M059J (cell line): ENCODE results near the gene ABLIM2. TPM values are rescaled to one million over a fixed set of nuclear protein-coding genes. Genes with fewer than 3 reads are reported as not detected.
"Not testable (repeated sequence)": the region's sequence is repeated elsewhere in the genome, so short reads cannot be mapped to it uniquely, and the experiment has no call there.

ENCODE experiments used
- DNase-seq: peaks from one replicate; pipeline ENCODE4 v3.0.0-alpha.2; 2012; ENCODE audit warnings: low read depth
- total RNA-seq: library from RNA; depleted of rRNA; stranded (reverse); fragments of >200 nt; shearing (Covaris generic); gene quantifications from 2 replicates; pipeline ENCODE4 v1.2.3, GENCODE V29; 2014

The ABLIM2 gene
- total RNA-seq, 1 experiment from 2014 or later = not detected

GRCh38 chr4:7941111-7941964, 217.3 kb downstream of the ABLIM2 start:
- peak; percentile 80 for DNase-seq

GRCh38 chr4:7939377-7940108, 219.1 kb downstream of the ABLIM2 start, which contains the start of gene AFAP1:
AFAP1 (minus strand) TSS chr4:7939861; CDS start chr4:7872078, 67,783 bp downstream.
- peak; percentile 80 for DNase-seq

- peak; percentile 50 for DNase-seq
Measured at GRCh38 chr4:7938609-7939376, 219.8 kb downstream of the ABLIM2 start.

- no peak for DNase-seq
Measured at GRCh38 chr4:7938266-7938608, 220.4 kb downstream of the ABLIM2 start.

- no peak for DNase-seq
Measured at GRCh38 chr4:7937006-7937405, 221.6 kb downstream of the ABLIM2 start.

DNA sequence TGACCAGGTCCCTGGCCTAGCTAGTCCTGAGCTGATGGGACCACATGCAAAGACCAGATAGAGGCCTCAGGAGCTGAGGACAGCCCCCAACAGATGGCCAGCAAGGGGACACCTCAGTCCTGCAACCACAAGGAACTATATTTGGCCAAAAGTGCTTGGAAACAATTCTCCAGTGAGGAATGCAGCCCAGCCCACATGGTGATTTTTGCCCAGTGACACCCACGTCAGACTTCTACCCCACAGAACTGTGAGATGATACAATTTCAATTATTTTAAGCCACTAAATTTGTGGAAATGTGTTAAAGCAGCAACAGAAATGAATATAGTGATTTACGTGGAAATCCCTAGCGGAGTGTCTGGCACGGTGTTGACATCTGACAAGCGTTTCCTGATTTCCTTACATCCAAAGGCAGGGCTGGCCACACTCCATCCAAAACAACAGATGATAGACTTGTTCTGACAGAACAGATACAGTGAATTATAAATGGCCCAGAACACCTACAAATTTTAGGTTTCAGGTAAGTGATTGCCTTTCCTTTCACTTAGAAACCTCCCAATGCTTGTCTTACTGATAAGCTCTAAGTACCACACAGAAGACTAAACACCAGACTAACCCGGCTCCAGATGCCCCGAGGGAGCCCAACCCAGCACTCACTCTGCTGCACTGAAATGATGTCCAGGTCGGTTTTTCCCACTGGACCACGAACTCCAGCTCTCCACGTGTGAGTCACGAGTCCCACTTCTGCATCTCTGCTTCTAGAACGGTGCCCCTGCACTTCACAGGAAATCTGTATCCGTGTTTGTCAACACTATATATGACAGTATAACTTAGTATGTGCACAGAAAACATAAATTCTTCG, 224.7 kb downstream of the ABLIM2 start:
- peak; percentile 67 for DNase-seq

DNA sequence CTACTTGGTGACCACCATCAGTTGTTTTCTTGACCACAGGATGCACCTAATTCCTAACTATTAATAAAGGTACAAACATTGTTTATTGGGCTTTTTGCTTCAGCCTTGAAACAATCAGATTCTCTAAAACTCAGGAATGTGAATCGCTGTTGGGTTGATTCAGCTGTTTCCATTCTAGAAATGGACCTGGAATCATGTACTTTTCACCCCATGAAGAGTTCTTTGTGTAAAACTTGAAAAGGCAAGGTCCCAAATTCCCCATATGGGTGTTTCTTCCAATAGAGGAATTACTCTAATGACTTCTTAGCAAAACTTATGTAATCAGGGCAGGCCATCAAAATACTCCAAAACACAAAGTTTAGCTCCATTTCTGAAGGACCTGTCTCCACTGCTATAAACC, 226.3 kb downstream of the ABLIM2 start:
- no peak for DNase-seq

- peak; percentile 38 for DNase-seq
Measured at GRCh38 chr4:7929118-7929951, 229.3 kb downstream of the ABLIM2 start.

- DNase-seq = no peak
Measured at GRCh38 chr4:7928711-7929110, 229.9 kb downstream of the ABLIM2 start.

DNA sequence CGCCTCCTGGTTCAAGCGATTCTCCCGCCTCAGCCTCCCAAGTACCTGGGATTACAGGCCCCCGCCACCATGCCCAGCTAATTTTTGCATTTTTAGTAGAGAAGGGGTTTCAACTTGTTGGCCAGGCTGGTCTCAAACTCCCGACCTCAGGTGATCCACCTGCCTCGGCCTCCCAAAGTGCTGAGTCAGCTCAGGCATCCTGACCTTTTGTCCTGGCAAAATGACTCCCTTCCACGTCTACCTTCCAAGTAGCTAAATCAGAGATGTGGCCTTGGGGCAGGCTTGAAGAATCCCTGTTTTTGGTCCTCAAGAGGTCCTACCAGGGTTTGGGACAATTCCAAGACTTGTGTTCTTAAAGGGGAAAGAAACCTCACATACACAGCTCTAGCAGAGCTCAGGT, 231.8 kb downstream of the ABLIM2 start:
- no peak for DNase-seq

- peak; percentile 70 for DNase-seq
Measured at GRCh38 chr4:7924570-7924969, 234.0 kb downstream of the ABLIM2 start.

GRCh38 chr4:7924163-7924562, 234.4 kb downstream of the ABLIM2 start:
- DNase-seq = peak; percentile 83

DNA sequence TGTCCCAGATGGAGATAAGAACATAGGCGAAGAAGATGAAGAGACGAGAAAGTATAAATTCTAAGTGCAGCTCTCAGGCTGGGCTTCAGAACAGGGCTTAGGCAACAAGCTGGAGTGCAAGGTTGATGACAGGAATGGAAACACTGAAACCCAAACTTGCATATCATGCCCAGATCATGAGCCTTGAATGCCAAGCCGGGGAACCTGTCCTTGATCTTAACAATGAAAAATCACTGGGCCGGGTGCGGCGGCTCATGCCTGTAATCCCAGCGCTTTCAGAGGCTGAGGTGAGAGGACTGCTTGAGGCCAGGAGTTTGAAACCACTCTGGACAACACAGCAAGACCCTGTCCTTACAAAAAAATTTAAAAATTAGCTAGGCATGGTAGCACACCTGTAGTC, 236.1 kb downstream of the ABLIM2 start:
- no peak for DNase-seq

DNA sequence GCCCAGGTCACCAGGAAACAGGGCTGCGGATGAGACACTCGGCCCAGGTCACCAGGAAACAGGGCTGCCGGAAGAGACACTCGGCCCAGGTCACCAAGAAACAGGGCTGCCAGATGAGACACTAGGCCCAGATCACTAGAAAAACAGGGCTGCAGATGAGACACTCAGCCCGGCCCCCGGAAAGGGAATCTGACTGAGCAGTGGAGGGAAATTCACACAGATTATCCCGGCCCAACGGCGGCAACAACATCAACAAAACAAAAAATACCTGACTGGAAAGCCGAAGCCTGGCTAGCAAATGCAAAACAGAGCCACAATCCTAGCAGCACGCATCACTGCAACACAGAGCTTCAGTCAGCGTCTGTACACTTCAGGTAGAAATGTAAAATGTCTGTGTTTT, 239.6 kb downstream of the ABLIM2 start:
- no peak for DNase-seq

DNA sequence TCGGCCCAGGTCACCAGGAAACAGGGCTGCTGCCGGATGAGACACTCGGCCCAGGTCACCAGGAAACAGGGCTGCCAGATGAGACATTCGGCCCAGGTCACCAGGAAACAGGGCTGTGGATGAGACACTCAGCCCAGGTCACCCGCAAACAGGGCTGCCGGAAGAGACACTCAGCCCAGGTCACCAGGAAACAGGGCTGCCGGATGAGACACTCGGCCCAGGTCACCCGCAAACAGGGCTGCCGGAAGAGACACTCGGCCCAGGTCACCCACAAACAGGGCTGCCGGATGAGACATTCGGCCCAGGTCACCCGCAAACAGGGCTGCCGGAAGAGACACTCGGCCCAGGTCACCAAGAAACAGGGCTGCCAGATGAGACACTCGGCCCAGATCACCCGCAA, 240.4 kb downstream of the ABLIM2 start:
- DNase-seq = not testable (repeated sequence)

DNA sequence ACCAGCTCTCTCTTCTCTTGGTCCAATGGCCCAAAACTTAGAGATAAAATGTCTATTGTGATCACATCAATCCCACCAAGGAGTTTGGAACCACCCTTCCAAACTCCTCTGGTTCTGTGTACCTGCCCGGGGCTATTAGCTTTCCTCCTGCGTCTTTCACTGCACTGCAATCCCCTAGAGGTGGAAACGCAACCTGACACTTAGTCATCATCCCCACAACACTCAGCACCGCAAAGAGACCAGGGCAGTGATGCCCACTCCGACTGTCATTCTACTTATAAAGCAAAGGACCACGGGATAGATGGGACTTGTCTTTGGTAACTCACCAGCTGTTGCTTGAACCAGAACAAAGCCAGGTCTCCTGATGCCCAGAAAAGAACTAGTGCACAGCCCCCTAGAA, 240.9 kb downstream of the ABLIM2 start:
- DNase-seq = no peak

- no peak for DNase-seq
Measured at GRCh38 chr4:7915875-7916242, 242.8 kb downstream of the ABLIM2 start.
